Measurements from ENCODE around the gene RPLP2. TPM values are rescaled to one million over a fixed set of nuclear protein-coding genes. Genes with fewer than 3 reads are reported as not detected.

RPLP2 gene
- polyA plus RNA-seq, 1 donor, result 1,325 TPM

- Histone ChIP-seq H3K4me3 (ENCODE audit: low read length) (no peak overlapping the region), H3K9me3 (ENCODE audit: control insufficient read depth, low read depth, low read length) (no peaks in the 10 kb centered on the region), H3K27ac (ENCODE audit: low read length) (no peak overlapping the region), H3K36me3 (ENCODE audit: control insufficient read depth, insufficient read depth, low read length) (peaks cover 13% of the 10 kb centered on the region), H3K27me3 (ENCODE audit: control insufficient read depth, insufficient read depth, low read length) (no peaks in the 10 kb centered on the region), H3K4me1 (ENCODE audit: control insufficient read depth, insufficient read depth, low read length) (peaks cover 36% of the 10 kb centered on the region)
- no peak for DNase-seq
- WGBS (ENCODE audit: insufficient coverage, low lambda C conversion rate), result no CpG with 5 or more reads among the region's 16 CpGs
These were observed 29.7 kb upstream of the RPLP2 start for GRCh38 chr11:779955-780532.

GRCh38 chr11:782264-783174, 27.2 kb upstream of the RPLP2 start:
- no peak overlapping the region for H3K27ac ChIP-seq (ENCODE audit: low read length)
- H3K27me3 ChIP-seq (ENCODE audit: control insufficient read depth, insufficient read depth, low read length), result no peaks in the 10 kb centered on the region
- H3K4me3 ChIP-seq (ENCODE audit: low read length), result no peak overlapping the region
- peaks cover 27% of the 10 kb centered on the region for H3K4me1 ChIP-seq (ENCODE audit: control insufficient read depth, insufficient read depth, low read length)
- 80% methylated on average over 3 of the region's 36 CpGs for WGBS (ENCODE audit: insufficient coverage, low lambda C conversion rate)
- DNase-seq, result no peak
- peaks cover 12% of the 10 kb centered on the region for H3K36me3 ChIP-seq (ENCODE audit: control insufficient read depth, insufficient read depth, low read length)
- H3K9me3 ChIP-seq (ENCODE audit: control insufficient read depth, low read depth, low read length), result no peaks in the 10 kb centered on the region

GRCh38 chr11:783581-784015, 26.2 kb upstream of the RPLP2 start:
- H3K4me3 ChIP-seq (ENCODE audit: low read length), result no peak overlapping the region
- DNase-seq, result peak; percentile 83 to 90
- peaks cover 20% of the 10 kb centered on the region for H3K4me1 ChIP-seq (ENCODE audit: control insufficient read depth, insufficient read depth, low read length)
- WGBS (ENCODE audit: insufficient coverage, low lambda C conversion rate), result no CpG with 5 or more reads among the region's 24 CpGs
- peaks cover 12% of the 10 kb centered on the region for H3K36me3 ChIP-seq (ENCODE audit: control insufficient read depth, insufficient read depth, low read length)
- H3K27me3 ChIP-seq (ENCODE audit: control insufficient read depth, insufficient read depth, low read length), result peaks cover under 1% of the 10 kb centered on the region
- H3K9me3 ChIP-seq (ENCODE audit: control insufficient read depth, low read depth, low read length), result no peaks in the 10 kb centered on the region
- peak overlapping the region; percentile 8 for H3K27ac ChIP-seq (ENCODE audit: low read length)

GRCh38 chr11:786235-787083, 23.3 kb upstream of the RPLP2 start:
- no CpG with 5 or more reads among the region's 24 CpGs for WGBS (ENCODE audit: insufficient coverage, low lambda C conversion rate)
- H3K9me3 ChIP-seq (ENCODE audit: control insufficient read depth, low read depth, low read length), result no peaks in the 10 kb centered on the region
- H3K4me3 ChIP-seq (ENCODE audit: low read length), result no peak overlapping the region
- peaks cover 15% of the 10 kb centered on the region for H3K27me3 ChIP-seq (ENCODE audit: control insufficient read depth, insufficient read depth, low read length)
- no peaks in the 10 kb centered on the region for H3K36me3 ChIP-seq (ENCODE audit: control insufficient read depth, insufficient read depth, low read length)
- no peak overlapping the region for H3K27ac ChIP-seq (ENCODE audit: low read length)
- no peak for DNase-seq
- H3K4me1 ChIP-seq (ENCODE audit: control insufficient read depth, insufficient read depth, low read length), result peaks cover 11% of the 10 kb centered on the region

- peaks cover 15% of the 10 kb centered on the region for H3K27me3 ChIP-seq (ENCODE audit: control insufficient read depth, insufficient read depth, low read length)
- peaks cover 11% of the 10 kb centered on the region for H3K4me1 ChIP-seq (ENCODE audit: control insufficient read depth, insufficient read depth, low read length)
- H3K36me3 ChIP-seq (ENCODE audit: control insufficient read depth, insufficient read depth, low read length), result peaks cover 2% of the 10 kb centered on the region
- no peak for DNase-seq
- H3K4me3 ChIP-seq (ENCODE audit: low read length), result no peak overlapping the region
- no CpG with 5 or more reads among the region's 24 CpGs for WGBS (ENCODE audit: insufficient coverage, low lambda C conversion rate)
- H3K27ac ChIP-seq (ENCODE audit: low read length), result no peak overlapping the region
- H3K9me3 ChIP-seq (ENCODE audit: control insufficient read depth, low read depth, low read length), result no peaks in the 10 kb centered on the region
These were observed 22.6 kb upstream of the RPLP2 start for GRCh38 chr11:787084-787675.

GRCh38 chr11:788009-788640, 21.6 kb upstream of the RPLP2 start:
- H3K9me3 ChIP-seq (ENCODE audit: control insufficient read depth, low read depth, low read length), result no peaks in the 10 kb centered on the region
- no peak for DNase-seq
- peaks cover 5% of the 10 kb centered on the region for H3K4me1 ChIP-seq (ENCODE audit: control insufficient read depth, insufficient read depth, low read length)
- peaks cover 3% of the 10 kb centered on the region for H3K36me3 ChIP-seq (ENCODE audit: control insufficient read depth, insufficient read depth, low read length)
- WGBS (ENCODE audit: insufficient coverage, low lambda C conversion rate), result no CpG with 5 or more reads among the region's 28 CpGs
- no peak overlapping the region for H3K27ac ChIP-seq (ENCODE audit: low read length)
- H3K4me3 ChIP-seq (ENCODE audit: low read length), result no peak overlapping the region
- peaks cover 15% of the 10 kb centered on the region for H3K27me3 ChIP-seq (ENCODE audit: control insufficient read depth, insufficient read depth, low read length)

GRCh38 chr11:788953-789940, 20.5 kb upstream of the RPLP2 start:
- DNase-seq, result no peak
- peaks cover 15% of the 10 kb centered on the region for H3K27me3 ChIP-seq (ENCODE audit: control insufficient read depth, insufficient read depth, low read length)
- peak overlapping the region; percentile 16 for H3K4me3 ChIP-seq (ENCODE audit: low read length)
- H3K9me3 ChIP-seq (ENCODE audit: control insufficient read depth, low read depth, low read length), result no peaks in the 10 kb centered on the region
- WGBS (ENCODE audit: insufficient coverage, low lambda C conversion rate), result no CpG with 5 or more reads among the region's 31 CpGs
- no peak overlapping the region for H3K27ac ChIP-seq (ENCODE audit: low read length)
- peaks cover 12% of the 10 kb centered on the region for H3K36me3 ChIP-seq (ENCODE audit: control insufficient read depth, insufficient read depth, low read length)
- H3K4me1 ChIP-seq (ENCODE audit: control insufficient read depth, insufficient read depth, low read length), result no peaks in the 10 kb centered on the region

GRCh38 chr11:789943-790342, 19.8 kb upstream of the RPLP2 start, which contains the start of gene CEND1:
Gene CEND1, minus strand, starts transcription at chr11:790090. Its CDS starts 1,514 bp downstream, at chr11:788576.
- H3K4me1 ChIP-seq (ENCODE audit: control insufficient read depth, insufficient read depth, low read length), result peaks cover 6% of the 10 kb centered on the region
- peaks cover 15% of the 10 kb centered on the region for H3K27me3 ChIP-seq (ENCODE audit: control insufficient read depth, insufficient read depth, low read length)
- no peak within 1 kb of the TSS for H3K27ac ChIP-seq (ENCODE audit: low read length)
- no peaks in the 10 kb centered on the region for H3K9me3 ChIP-seq (ENCODE audit: control insufficient read depth, low read depth, low read length)
- peak in 1 of 2 donors; percentile 21 for DNase-seq
- peaks cover 16% of the 10 kb centered on the region for H3K36me3 ChIP-seq (ENCODE audit: control insufficient read depth, insufficient read depth, low read length)
- H3K4me3 ChIP-seq (ENCODE audit: low read length), result peak within 1 kb of the TSS; percentile 16
- no CpG with 5 or more reads among the region's 44 CpGs for WGBS (ENCODE audit: insufficient coverage, low lambda C conversion rate)

All from large intestine (tissue), 3 donors.